Prostate gland (tissue), 2 donors: ENCODE results near the gene POLR2M. TPM values are rescaled to one million over a fixed set of nuclear protein-coding genes. Genes with fewer than 3 reads are reported as not detected.
A peak's percentile ranks its signal among the peaks of the same experiment; 100 is the strongest.

Experiments used
- DNase-seq: peaks from one replicate; pipeline ENCODE4 v3.0.0-alpha.2; 2019; ENCODE audit warnings: low spot score
- H3K27ac ChIP-seq, 2 donors: fragments of 200-600 bp; sonication (generic); 2 replicates each; pipeline ENCODE4 v1.5.1; 2017 to 2019
- H3K27me3 ChIP-seq: fragments of 200-600 bp; sonication (generic); replicated peaks from 2 replicates; pipeline ENCODE4 v1.5.1; 2019; ENCODE audit not compliant: insufficient read depth
- H3K36me3 ChIP-seq, 2 donors: fragments of 200-600 bp; sonication (generic); 1 replicate in 1 of 2; 2 replicates in 1 of 2; pipeline versions ENCODE4 v1.5.1 to v1.8.1; 2017 to 2019
- H3K4me1 ChIP-seq: fragments of 200-600 bp; sonication (generic); replicated peaks from 2 replicates; pipeline ENCODE4 v1.5.1; 2019
- H3K4me3 ChIP-seq, 2 donors: fragments of 200-600 bp; sonication (generic); 2 replicates each; pipeline ENCODE4 v1.5.1; 2017 to 2019
- H3K9me3 ChIP-seq: fragments of 200-600 bp; sonication (generic); 2 replicates; pipeline ENCODE4 v1.5.1; 2017
- CTCF ChIP-seq, 4 experiments: fragments of 200-600 bp in 2 of 4; fragments of 450-650 bp in 2 of 4; sonication (generic) in 2 of 4; IDR thresholded peaks; 1 replicate in 3 of 4; 2 replicates in 1 of 4; pipeline ENCODE4 v1.5.1; 2016 to 2019; ENCODE audit warnings: antibody characterized with exemption in 4 of 4, mild to moderate bottlenecking in 2 of 4, moderate library complexity in 2 of 4
- POLR2A ChIP-seq: fragments of 450-650 bp; IDR thresholded peaks from one replicate; pipeline ENCODE4 v1.6.1; 2016; ENCODE audit warnings: antibody characterized with exemption, mild to moderate bottlenecking
- POLR2AphosphoS5 ChIP-seq: sonication (generic); formaldehyde crosslinking; IDR thresholded peaks from one replicate; pipeline ENCODE4 v1.6.1; 2017; ENCODE audit warnings: antibody characterized with exemption
- WGBS: methylation state at CpG from one replicate; pipeline ENCODE4 v1.1.5; 2018; 5-methylcytosine and 5-hydroxymethylcytosine counted together
- intact Hi-C: fragments of 100-400 bp; cut with DNase I; formaldehyde crosslinking; loops from one replicate; pipeline ENCODE4 v1.14.2; 2022
- total RNA-seq, 2 donors: library from RNA; depleted of rRNA; stranded (reverse); fragments of >200 nt; gene quantifications; one replicate each; pipeline ENCODE4 v1.1.0, GENCODE V29; 2016

POLR2M gene
- total RNA-seq, 2 donors from 2014 or later = 148 to 172 TPM

- no peaks in the 10 kb centered on the region for H3K36me3 ChIP-seq
- WGBS = 34% methylated on average over 3 of the region's 3 CpGs
- H3K9me3 ChIP-seq = no peaks in the 10 kb centered on the region
- no peaks in the 10 kb centered on the region for H3K4me1 ChIP-seq
- DNase-seq = no peak
- intact Hi-C loops = loop anchor here (2.0 kb wide), 1 partner anchor 320 kb away; no protein-coding TSS in a partner anchor
- TF ChIP-seq CTCF (IDR thresholded peaks at IDR 0.05) (peak in 2 of 4 experiments; percentile 44 to 50), POLR2A (no peak)
- H3K27me3 ChIP-seq = no peaks in the 10 kb centered on the region
- no peak overlapping the region for H3K4me3 ChIP-seq
- no peak overlapping the region for H3K27ac ChIP-seq
Measured at GRCh38 chr15:57751177-57751800, 44.8 kb downstream of the POLR2M start.

DNA sequence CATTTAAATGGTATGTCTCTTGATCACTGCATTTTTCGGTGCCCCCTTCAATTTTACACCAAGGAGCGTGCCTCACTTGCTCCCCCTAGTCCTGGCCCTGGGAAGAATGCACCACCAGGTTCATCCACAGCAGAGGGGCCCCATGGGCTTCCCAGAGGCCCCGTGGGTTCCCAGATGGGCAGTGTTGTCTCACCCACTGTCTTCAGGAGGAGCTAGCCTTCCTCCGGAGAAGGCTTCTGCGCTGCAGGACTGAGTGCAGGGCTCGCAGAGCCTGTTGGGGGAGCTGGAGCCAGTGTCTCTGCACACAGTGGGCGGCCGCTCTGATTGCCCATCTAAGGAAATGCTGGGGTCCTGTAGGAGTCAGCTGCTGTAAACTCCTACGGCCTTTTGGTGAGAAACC, 45.9 kb downstream of the POLR2M start:
- 60% methylated on average over 9 of the region's 9 CpGs for WGBS
- Histone ChIP-seq H3K27ac (peak overlapping the region in 1 of 2 donors; percentile 14), H3K4me3 (no peak overlapping the region), H3K36me3 (no peaks in the 10 kb centered on the region), H3K4me1 (no peaks in the 10 kb centered on the region), H3K9me3 (no peaks in the 10 kb centered on the region), H3K27me3 (no peaks in the 10 kb centered on the region)
- intact Hi-C loops = loop anchor here (2.0 kb wide), 1 partner anchor 108 kb away; no protein-coding TSS in a partner anchor
- TF ChIP-seq POLR2AphosphoS5 (no peak), POLR2A (no peak), CTCF (IDR thresholded peaks at IDR 0.05) (peak in 1 of 4 experiments; percentile 9)
- DNase-seq = no peak

DNA sequence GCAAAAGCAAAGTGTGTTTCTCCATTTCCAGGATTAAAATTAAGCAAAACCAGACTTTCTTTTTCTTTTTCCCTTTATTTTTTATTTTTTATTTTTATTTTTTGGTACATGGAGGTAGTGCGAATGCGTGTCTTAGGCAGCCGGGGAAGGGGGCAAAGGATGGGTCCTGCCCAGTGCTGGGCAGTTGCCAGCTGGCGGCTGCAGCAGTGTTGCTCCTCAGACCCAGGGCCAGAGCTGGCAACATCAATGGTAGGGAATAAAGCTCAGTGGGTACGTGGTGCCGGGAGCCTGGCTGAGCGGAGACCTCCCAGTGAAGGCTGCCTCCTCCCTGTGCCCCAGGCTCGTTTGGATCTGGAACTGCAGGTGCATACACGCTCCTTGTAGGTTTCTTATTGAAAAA, 46.3 kb downstream of the POLR2M start:
- DNase-seq = no peak
- intact Hi-C loops = loop anchor here (2.0 kb wide), 1 partner anchor 108 kb away; no protein-coding TSS in a partner anchor
- no peaks in the 10 kb centered on the region for H3K4me1 ChIP-seq
- H3K27ac ChIP-seq = peak overlapping the region in 1 of 2 donors; percentile 14
- H3K4me3 ChIP-seq = no peak overlapping the region
- no peaks in the 10 kb centered on the region for H3K9me3 ChIP-seq
- H3K27me3 ChIP-seq = no peaks in the 10 kb centered on the region
- no peaks in the 10 kb centered on the region for H3K36me3 ChIP-seq
- TF ChIP-seq POLR2A (no peak), CTCF (IDR thresholded peaks at IDR 0.05) (no peak), POLR2AphosphoS5 (no peak)
- WGBS = 67% methylated on average over 9 of the region's 9 CpGs

GRCh38 chr15:57756466-57756865, 50.0 kb downstream of the POLR2M start:
- H3K27me3 ChIP-seq = no peaks in the 10 kb centered on the region
- TF ChIP-seq POLR2AphosphoS5 = no peak
- no peak overlapping the region for H3K27ac ChIP-seq
- no peaks in the 10 kb centered on the region for H3K9me3 ChIP-seq
- H3K4me1 ChIP-seq = no peaks in the 10 kb centered on the region
- no peak overlapping the region for H3K4me3 ChIP-seq
- 97% methylated on average over 3 of the region's 3 CpGs for WGBS
- H3K36me3 ChIP-seq = no peaks in the 10 kb centered on the region
- no peak for DNase-seq
- intact Hi-C loops = no loop called here

- WGBS = 59% methylated on average over 3 of the region's 3 CpGs
- TF ChIP-seq CTCF (IDR thresholded peaks at IDR 0.05) = no peak
- TF ChIP-seq POLR2AphosphoS5 = no peak
- no peak for TF ChIP-seq POLR2A
- H3K4me3 ChIP-seq = no peak overlapping the region
- no peaks in the 10 kb centered on the region for H3K27me3 ChIP-seq
- intact Hi-C loops = no loop called here
- H3K9me3 ChIP-seq = no peaks in the 10 kb centered on the region
- H3K4me1 ChIP-seq = no peaks in the 10 kb centered on the region
- H3K36me3 ChIP-seq = no peaks in the 10 kb centered on the region
- no peak overlapping the region for H3K27ac ChIP-seq
- no peak for DNase-seq
Measured at GRCh38 chr15:57758560-57758959, 52.0 kb downstream of the POLR2M start.
